GM21737 (cell line): ENCODE data around the gene NARF.

Experiments used
- ATAC-seq: cut with Tn5 transposase; IDR thresholded peaks from one replicate; pipeline ENCODE4 v1.9.1; 2021; ENCODE audit warnings: mild to moderate bottlenecking, moderate library complexity; ENCODE audit not compliant: unreplicated experiment

The NARF gene

DNA sequence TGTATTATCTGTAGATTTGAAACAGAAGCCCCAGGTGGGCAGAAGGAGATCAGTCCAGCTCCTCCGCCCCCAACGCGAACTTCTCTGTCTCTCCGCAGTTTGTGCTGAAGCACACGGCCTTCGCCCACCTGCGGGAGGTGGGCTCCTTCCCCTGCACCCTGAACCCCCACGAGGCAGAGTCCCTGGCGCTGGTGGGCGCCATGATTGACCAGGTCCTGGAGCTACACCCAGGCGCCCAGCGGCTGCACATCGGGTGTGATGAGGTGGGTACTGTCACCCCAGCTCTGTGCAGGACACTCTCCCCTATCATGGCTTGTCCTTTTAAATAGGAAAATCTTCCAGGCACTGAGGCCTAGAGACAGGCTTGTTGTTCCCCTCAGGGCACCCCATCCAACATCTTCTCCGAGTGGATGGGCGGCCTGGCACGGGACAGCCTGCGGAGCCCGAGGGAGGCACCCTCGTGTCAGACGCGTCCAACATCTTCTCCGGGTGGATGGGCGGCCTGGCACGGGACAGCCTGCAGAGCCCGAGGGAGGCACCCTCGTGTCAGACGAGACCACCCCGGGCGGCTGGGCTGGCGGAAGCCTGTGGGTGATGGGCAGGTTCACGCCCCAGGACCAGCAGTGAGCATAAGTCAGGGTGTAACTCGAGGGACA lies 24.9 kb upstream of the NARF start:
- no peak for ATAC-seq

DNA sequence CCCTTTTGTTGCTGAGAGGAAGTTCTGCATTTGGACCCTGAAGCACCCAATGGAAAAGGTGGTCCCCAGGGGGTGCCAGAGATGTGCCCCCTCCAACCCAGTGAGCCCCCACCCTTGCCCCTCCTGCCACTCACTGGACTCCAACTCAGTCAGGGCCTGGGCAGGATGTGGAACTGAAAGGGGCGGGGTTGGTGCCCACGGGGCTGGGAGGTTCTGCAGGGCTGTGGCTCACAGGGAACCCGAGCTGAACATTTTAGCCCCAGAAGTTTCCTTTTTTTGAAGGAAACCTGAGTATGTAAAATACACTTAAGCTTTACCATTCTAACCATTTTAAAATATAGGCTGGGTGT lies 24.4 kb upstream of the NARF start:
- no peak for ATAC-seq

DNA sequence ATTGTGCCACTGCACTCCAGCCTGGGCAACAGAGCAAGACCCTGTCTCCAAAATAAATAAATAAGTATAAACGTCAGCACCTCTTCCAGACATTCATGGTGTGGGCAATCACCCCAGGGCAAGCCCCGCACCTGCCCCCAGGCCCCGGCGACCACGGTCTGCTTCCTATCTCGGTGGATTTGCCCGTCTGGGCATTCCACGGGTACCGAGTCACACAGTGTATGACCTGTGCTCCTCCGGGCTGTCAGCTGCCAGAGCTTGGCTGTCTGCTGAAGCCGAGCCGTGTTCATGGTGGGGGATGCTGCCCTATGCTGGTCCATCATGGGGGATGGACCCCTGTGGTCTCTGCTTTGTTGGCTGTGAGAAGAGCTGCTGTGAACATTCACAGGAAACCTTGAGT lies 23.4 kb upstream of the NARF start:
- no peak for ATAC-seq

DNA sequence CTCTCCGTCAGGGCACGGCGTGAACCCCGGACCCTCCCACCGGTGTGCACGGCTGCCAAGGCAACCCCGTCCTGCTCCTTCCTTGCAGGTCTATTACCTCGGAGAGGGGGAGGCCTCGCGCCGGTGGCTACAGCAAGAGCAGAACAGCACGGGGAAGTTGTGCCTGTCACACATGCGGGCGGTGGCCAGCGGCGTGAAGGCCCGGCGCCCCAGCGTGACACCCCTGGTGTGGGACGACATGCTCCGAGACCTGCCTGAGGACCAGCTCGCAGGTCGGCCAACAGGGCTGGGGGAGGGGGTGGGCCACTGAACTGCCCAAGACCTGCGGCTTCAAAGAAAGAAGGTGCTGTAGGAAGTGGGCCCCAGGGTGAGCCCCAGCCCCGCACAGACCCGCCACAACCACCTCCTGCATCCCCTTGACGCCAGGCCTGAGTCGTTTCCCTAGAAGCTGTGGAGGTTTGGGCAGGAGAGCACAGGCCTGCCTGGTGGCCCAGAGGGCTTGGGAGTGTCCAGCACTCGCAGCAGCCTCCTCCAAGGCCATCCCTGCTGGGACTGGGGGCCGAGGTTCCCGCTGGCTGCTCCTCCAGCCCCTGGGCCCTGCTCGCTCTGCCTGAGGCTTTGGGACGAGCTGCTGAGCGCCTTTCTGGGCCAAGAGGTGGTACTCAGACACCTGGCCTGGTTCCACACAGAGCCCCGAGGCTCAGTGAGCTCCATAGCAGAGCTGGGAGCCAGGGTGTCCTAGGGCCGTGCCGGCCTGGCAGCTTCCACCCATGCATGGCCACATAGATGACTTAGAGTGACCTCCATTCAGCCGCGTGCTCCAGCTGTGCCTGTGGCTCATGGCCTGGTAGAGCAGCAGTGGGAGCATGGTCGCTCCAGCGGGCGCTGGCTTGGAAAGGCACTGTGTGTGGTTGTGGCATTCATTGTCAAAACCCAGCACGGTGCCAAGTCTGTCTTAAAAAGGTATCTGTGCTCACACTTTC lies 22.6 kb upstream of the NARF start:
- ATAC-seq = no peak

DNA sequence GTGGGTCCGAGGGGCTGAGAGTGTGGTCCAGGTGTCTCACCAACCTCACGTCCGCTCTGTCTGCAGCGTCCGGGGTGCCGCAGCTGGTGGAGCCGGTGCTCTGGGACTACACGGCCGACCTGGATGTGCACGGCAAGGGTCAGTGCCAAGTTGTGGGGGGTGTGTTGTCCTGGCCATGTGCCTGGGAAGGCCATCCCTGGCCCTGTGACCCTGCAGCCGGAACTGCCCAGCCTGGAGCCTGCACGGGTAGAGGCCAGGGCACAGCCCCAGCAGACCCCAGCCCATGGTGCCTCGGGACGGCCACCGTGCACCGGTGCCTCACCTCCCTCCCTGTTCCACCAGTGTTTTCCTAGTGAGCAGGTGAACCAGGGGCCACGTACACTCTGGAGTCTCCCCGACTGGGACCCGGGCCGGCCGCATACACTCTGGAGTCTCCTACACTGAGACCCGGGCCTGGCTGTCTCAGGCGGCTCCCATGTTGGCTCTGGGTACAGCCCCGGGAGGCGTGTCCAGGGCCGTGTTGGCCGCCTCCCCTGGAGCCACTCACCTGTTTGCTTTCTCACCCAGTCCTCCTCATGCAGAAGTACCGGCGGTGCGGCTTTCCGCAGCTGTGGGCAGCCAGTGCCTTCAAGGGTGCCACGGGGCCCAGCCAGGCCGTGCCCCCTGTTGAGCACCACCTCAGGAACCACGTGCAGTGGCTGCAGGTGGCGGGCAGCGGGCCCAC lies 21.8 kb upstream of the NARF start:
- ATAC-seq = no peak

DNA sequence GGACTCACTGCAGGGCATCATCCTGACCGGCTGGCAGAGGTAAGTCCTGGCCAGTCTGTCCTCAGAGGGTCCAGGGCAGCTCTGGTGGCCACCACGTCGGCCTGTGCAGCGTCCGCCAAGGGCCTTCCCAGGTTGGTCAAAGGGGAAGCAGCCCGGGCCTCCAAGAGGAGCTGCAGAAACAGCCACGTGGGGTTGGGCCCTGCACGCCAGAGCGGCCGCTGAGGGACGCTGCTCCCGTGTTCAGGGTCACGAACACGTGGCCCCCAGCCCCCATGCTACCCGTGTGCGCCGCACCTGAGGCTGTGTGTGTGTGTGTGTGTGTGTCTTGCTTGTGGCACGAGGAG lies 21.2 kb upstream of the NARF start:
- no peak for ATAC-seq

DNA sequence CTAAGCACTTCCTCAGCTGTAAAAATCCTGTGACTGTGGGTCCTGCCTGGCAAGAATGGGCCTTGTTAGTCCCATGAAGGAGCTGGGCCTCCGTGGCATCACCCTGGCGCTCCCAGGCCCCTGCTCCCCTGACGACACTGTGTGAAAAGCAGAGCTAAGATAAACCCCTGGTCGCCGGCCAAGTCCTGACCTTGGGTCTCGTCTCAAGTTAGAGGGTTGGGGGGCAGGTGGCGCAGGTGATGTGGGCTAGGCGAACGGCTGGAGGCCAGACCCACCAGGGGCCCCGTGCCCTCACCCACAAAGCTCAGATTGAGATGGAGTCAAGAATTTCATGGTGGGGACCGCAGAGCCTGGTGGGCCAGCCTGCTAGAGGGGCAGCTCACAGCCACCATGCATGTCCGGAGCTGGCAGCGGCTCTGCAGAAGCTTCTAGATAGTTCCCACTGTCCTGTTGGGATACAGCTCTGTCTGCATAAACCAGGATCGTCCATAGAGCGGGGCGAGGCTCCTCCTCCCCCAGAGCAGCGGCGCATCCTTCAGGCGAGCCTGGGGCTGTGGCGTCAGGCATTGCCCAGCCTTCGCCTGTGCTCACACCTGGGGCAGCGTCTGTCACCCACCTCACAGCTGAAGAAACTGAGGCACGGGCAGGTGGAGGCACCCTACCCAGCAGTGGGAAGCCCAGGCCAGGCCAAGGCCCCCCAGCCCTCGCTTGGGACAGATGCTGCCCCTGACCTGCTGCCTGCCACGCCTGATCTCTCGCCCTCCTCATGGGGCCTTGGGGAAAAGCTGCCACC lies 19.9 kb upstream of the NARF start:
- ATAC-seq = no peak

DNA sequence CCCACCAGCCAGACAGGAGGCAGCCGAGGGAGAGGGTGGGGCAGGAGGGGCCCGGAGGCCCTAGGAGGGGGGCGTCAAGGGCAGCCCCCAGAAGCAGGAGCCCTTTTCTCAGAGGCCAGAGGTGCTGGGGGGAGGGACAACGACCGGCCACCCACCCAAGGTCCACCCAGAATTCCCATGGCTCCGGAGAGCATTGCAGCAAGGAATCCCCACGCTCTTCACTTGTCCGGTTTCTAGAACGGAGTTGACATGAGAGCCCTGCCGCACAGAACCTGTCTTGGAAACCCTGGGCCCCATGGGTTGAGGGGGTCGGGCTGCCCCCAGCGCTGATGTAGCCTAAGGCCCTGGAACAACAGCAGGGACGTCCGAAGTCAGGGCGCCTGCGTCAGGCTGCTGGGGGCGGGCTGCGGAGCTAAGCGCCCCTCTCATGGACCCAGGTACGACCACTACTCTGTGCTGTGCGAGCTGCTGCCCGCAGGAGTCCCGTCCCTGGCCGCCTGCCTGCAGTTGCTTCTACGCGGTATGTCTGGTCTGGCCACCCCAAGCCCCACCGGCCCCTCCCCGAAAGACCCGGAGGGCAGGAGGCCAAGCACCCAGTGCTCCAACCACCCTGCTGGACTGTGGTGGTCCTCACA lies 19.2 kb upstream of the NARF start:
- ATAC-seq = no peak

DNA sequence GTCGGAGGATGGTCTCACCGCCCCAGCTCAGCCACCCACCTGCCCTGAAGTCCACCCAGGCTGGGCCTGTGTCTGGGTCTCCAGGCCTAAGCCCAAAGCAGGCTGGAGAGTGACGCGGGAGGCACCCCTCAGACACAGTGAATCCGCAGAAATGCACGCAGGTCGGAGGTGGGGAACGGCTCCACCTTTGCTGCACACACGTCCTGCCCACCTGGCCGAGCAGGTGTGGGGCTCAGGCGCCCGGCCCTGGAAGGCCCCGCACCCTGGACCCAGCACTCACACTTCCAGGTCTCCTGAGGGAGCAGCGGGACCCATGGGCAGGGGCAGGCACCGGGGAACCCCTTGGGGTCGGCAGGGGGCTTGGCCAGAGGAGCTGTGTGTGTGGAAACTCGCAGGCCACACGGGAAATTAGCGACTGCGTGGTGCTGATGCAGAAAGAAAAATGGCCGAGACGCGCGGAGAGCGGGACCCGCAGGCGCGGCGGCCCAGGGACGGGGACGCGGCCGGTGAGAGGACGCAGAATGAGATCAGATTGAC lies 18.6 kb upstream of the NARF start:
- no peak for ATAC-seq

DNA sequence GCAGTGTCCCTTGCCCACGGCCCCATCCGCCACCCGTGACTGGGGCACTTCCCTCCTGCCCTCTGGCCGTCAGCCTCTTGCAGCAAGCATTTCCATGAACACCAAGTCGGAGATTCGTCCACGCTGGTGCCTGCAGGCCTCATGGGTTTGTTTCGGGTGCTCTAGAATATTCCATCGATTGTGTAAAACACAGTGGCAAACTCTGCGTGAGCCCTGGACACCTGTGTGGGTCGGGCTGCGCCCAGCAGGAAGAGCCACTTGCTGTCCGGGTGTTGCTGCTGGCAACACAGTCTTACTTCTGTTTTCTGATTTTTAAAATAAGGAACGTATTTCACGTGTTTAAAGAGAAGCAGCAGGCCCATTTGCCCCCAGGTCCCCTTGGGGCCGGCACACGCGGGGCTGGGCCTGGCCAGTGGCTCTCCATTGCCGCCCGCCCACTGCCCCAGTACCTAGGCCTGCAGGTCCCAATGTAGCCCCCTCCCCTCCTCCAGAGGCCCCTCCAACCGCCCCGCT lies 18.0 kb upstream of the NARF start:
- ATAC-seq = no peak

DNA sequence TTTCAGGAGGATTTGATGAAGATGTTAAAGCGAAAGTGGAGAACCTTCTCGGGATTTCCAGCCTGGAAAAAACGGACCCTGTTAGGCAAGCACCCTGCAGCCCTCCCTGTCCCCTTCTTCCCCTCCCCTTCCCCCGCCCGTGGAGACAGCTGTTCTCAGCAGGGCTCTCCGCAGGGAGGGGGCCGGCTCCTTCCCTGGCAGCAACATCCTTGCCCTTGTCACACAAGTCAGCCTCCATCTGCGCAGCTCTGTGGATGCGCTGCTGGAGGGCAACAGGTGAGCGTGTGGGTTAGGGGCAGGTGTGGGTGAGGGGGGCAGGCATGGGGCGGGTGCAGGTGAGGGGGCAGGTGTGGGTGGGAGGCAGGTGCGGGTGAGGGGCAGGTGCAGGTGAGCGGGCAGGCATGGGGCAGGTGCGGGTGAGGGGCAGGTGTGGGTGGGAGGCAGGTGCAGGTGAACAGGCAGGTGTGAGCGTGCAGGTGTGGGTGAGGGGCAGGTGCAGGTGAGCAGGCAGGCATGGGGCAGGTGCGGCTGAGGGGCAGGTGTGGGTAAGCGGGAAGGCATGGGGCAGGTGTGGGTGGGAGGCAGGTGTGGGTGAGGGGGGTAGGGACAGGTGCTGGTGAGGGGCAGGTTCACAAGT lies 17.4 kb upstream of the NARF start:
- ATAC-seq = no peak

DNA sequence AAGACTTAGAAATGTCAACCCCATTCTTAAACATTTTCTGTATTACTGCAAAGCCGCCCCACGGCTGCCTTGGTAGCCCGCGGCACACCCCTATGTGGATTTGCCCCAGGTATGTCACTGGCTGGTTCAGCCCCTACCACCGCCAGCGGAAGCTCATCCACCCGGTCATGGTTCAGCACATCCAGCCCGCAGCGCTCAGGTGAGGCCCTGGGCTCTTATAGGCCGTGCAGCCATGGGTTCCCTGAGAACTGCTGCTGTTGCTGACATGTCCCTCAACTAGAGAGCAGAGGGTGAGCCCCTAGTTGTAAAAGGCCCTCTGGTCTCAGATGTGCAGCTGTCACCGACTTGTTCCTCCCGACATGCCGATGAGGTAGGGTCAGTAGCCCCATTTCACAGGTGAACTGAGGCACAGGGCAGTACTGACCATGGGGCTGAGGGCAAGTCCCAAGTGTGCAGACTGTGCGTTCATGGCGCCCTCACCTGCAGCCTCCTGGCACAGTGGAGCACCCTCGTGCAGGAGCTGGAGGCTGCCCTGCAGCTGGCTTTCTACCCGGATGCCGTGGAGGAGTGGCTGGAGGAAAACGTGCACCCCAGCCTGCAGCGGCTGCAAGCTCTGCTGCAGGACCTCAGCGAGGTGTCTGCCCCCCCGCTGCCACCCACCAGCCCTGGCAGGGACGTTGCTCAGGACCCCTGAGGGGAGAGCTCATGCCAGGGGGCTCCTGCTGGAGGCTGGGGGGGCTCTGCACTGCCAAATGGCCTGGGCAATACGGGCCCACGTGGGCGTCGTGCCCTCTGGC lies 16.7 kb upstream of the NARF start:
- ATAC-seq = no peak

DNA sequence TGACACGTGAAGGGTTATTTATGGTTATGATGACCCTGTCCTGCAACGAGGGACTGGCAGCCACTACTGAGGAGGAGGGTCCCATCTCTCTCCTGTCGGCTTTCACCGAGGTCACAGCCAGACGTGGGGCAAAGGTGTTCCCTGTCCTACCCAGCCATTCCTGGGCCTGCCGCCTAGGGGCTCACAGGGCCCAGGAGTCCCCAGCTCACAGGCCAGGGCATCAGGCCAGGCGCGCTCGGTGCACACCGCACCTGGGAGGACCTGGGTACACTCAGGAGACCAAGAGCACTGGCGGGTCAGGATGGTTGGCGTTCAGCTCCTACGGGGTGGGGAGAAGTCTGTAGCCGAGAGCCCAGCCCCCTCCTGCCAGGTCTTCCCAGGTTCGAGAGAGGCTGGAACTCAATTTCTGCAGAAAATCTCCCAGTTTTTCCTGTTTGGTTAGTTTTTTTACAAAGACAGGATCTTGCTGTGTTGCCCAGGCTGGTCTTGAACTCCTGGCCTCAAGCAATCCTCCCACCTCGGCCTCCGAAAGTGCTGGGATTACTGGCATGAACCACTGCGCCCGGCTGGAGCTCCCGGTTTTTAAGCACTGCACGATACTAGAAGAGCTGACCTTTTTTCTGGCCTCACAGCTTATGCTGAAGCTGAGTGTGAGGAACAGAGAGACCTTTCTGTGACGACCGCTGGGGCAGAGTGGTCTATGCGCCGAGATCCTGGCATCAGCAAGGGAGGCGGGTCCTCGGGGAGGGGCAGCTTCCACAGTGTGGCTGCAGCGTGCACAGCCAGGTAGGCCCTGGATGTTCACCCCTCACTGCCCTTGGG lies 15.7 kb upstream of the NARF start:
- ATAC-seq = no peak

DNA sequence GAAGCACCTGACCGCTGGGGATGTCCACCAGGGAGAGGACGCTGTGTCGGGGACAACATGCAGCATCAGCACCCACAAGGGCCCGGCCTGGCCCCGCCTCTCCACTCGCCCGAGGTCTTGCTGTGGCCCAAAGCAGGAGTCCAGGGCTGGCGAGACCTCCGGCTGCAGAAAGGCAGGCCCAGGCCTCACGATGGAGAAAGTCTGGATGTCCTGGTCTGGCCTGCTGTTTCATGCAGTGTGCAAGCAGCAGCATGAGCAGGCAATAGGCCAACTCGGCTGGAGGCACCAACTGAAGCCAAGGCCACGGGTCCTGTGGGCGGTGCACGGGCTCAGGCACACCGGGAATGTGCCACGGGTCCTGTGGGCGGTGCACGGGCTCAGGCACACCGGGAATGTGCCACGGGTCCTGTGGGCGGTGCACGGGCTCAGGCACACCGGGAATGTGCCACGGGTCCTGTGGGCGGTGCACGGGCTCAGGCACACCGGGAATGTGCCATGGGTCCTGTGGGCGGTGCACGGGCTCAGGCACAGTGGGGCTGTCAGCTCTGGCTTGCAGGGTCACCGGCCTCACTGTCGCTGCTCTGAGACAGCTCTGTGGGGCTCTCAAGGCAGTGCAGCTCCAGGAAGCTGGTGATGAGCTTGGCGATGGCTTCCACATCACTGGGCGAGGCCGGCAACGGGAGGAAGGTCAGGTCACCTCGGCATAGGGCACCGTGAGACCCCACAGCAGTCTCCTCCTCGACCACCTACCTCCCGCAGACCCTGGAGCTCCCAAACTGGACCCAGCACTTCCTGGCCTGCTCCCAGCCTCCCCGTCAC lies 14.9 kb upstream of the NARF start:
- ATAC-seq = no peak

DNA sequence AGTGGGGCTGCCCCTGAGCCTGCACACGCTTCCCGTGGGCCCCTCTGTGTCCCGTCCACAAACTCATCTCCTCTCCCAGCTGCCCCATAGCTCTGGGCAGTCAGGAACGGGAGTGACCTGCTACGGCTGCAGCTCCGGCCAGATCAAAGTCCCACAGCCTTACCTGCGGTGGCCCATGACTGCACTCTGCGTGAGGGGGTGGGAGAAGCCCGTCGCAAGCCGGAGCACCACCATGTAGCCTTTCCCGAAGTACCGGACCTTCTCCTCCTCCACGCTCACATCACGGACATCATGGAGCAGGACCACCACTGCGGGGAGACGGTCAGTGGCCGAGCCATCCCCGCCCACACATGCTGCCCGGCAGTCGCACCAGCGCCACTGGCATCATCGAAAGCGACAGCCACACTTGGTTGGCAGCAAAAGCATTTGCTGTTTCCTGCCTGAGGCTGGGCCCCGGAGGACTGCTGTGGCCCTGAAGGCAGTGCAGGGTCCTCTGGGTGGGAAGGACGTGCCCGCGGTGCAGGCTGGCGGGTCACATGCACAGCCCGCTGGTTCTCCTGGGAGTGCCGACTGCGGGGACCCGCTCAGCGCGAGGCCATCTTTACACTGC lies 14.2 kb upstream of the NARF start:
- ATAC-seq = no peak

DNA sequence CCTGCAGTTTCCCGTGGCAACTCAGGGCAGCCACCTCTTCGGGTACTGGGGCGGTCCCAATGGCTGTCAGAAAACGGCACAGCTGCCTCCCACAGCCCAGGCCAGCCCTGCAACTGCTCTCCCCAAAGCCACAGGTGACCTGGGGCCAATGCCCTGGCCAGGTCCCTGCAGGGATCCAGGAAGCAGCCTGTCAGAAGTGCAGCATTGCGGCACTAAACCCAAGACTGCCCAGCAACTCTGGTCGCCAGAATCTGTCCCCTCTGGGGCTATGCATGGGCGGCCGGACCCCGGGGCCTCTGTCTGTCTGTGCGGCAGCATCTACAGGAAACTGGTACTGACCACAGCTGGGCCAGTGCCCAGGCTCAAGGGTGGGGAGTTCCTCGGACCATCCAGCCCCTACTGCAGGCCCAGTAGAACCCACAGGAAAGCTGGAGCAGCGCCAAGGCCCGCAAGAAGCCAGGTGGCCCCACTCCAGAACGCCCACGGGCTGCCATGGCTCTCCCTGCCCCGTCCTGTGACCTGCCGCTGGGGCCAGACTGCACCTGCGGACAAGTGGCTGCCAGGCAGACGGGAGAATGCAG lies 13.5 kb upstream of the NARF start:
- no peak for ATAC-seq
